Aorta (tissue), 5 donors: Measurements from ENCODE around the gene MAPKAPK5. TPM values are rescaled to one million over a fixed set of nuclear protein-coding genes. Genes with fewer than 3 reads are reported as not detected.
A peak's percentile ranks its signal among the peaks of the same experiment; 100 is the strongest.
"Not testable (repeated sequence)": the region's sequence is repeated elsewhere in the genome, so short reads cannot be mapped to it uniquely, and the experiment has no call there.

ENCODE experiments used
- ATAC-seq: fragments of 200-7000 bp; cut with Tn5 transposase; one replicate; pipeline ENCODE4 v1.9.1; 2022; ENCODE audit warnings: moderate library complexity; ENCODE audit not compliant: low FRiP score
- DNase-seq, 2 donors: peaks; one replicate each; pipeline ENCODE4 v3.0.0-alpha.2; 2020
- H3K27ac ChIP-seq, 2 donors: one replicate each; pipeline ENCODE4 v1.5.1; 2013; ENCODE audit warnings: low read length in 2 of 2, mild to moderate bottlenecking in 2 of 2, moderate library complexity in 2 of 2, control low read depth in 1 of 2, inconsistent platforms in 1 of 2, low read depth in 1 of 2
- H3K27me3 ChIP-seq, 2 donors: one replicate each; pipeline ENCODE4 v1.6.1; 2013; ENCODE audit warnings: control low read depth in 1 of 2, low read length in 1 of 2, mild to moderate bottlenecking in 1 of 2, moderate library complexity in 1 of 2; ENCODE audit not compliant: insufficient read depth in 2 of 2, control insufficient read depth in 1 of 2
- H3K36me3 ChIP-seq, 2 donors: one replicate each; pipeline ENCODE4 v1.6.1; 2013; ENCODE audit warnings: control low read depth in 1 of 2, low read length in 1 of 2, mild to moderate bottlenecking in 1 of 2; ENCODE audit not compliant: insufficient read depth in 2 of 2, control insufficient read depth in 1 of 2
- H3K4me1 ChIP-seq, 2 donors: one replicate each; pipeline ENCODE4 v1.6.1; 2013; ENCODE audit warnings: low read length in 2 of 2, control low read depth in 1 of 2, mild to moderate bottlenecking in 1 of 2, moderate library complexity in 1 of 2; ENCODE audit not compliant: insufficient read depth in 2 of 2, control insufficient read depth in 1 of 2
- H3K4me3 ChIP-seq, 2 donors: one replicate each; pipeline ENCODE4 v1.5.1; 2013; ENCODE audit warnings: low read length in 2 of 2, control low read depth in 1 of 2, mild to moderate bottlenecking in 1 of 2
- H3K9me3 ChIP-seq: one replicate; pipeline ENCODE4 v1.6.1; 2013; ENCODE audit warnings: mild to moderate bottlenecking, low read length; ENCODE audit not compliant: control insufficient read depth
- WGBS, 2 donors: extraction: QIAGEN DNeasy Blood & Tissue Kit; methylation state at CpG; one replicate each; pipeline ENCODE4 v1.1.7; 2013; 5-methylcytosine and 5-hydroxymethylcytosine counted together
- intact Hi-C, 2 donors: fragments of 100-400 bp; cut with DNase I; formaldehyde crosslinking; loops; one replicate each; pipeline versions ENCODE4 v1.14.2 to v1.15.0; 2022
- polyA plus RNA-seq, 2 donors: library from polyadenylated mRNA; stranded (reverse); fragments of 200-250 nt; gene quantifications; one replicate each; pipeline ENCODE4 v1.2.3, GENCODE V29; 2013
- total RNA-seq, 2 donors: library from RNA; stranded (reverse); fragmentation: NEBNext Ultra II Directional; extraction: Animal tissue kit (Norgen Biotek cat#: 25700); gene quantifications; one replicate each; pipeline ENCODE4 v1.2.1, GENCODE V29; 2021
- donor health status: healthy with polysubstance abuse.
- donor health status: Bipolar disorder and iron deficiency.
- donor health status: DM: no; HTN: no; CAD: no.
- donor health status: DM: no; HTN: no; CAD: no.
- donor health status: DM: yes; HTN: yes; CAD: no.

MAPKAPK5 gene
- total and polyA plus RNA-seq, 4 donors, result 21.3 to 44.4 (median 30.9) TPM

GRCh38 chr12:111925171-111925570 lies 83.1 kb downstream of the MAPKAPK5 start:
- 88 to 90% methylated on average over 3 of the region's 3 CpGs for WGBS, 2 donors
- Histone ChIP-seq H3K9me3 (no peaks in the 10 kb centered on the region), H3K4me3 (no peak overlapping the region), H3K36me3 (no peaks in the 10 kb centered on the region), H3K27me3 (no peaks in the 10 kb centered on the region), H3K4me1 (no peaks in the 10 kb centered on the region), H3K27ac (no peak overlapping the region)
- DNase-seq (no peak), ATAC-seq (no peak)
- intact Hi-C loops, result no loop called here

- Histone ChIP-seq H3K27ac (no peak overlapping the region), H3K9me3 (no peaks in the 10 kb centered on the region), H3K4me3 (no peak overlapping the region), H3K4me1 (no peaks in the 10 kb centered on the region), H3K36me3 (no peaks in the 10 kb centered on the region), H3K27me3 (no peaks in the 10 kb centered on the region)
- WGBS, 2 donors, result 93 to 99% methylated on average over 2 of the region's 2 CpGs
- intact Hi-C loops, result no loop called here
- DNase-seq (no peak), ATAC-seq (no peak)
Observed at GRCh38 chr12:111926631-111927030, 84.6 kb downstream of the MAPKAPK5 start.

GRCh38 chr12:111927346-111927745 lies 85.3 kb downstream of the MAPKAPK5 start:
- Histone ChIP-seq H3K4me3 (no peak overlapping the region), H3K27me3 (no peaks in the 10 kb centered on the region), H3K36me3 (no peaks in the 10 kb centered on the region), H3K9me3 (no peaks in the 10 kb centered on the region), H3K27ac (no peak overlapping the region), H3K4me1 (no peaks in the 10 kb centered on the region)
- ATAC-seq, result no peak
- intact Hi-C loops, result no loop called here
- 92 to 94% methylated on average over 5 of the region's 5 CpGs for WGBS, 2 donors
- no peak for DNase-seq

- no peak overlapping the region for H3K4me3 ChIP-seq
- 85 to 88% methylated on average over 5 of the region's 5 CpGs for WGBS, 2 donors
- H3K27me3 ChIP-seq, result no peaks in the 10 kb centered on the region
- H3K4me1 ChIP-seq, result no peaks in the 10 kb centered on the region
- no peaks in the 10 kb centered on the region for H3K9me3 ChIP-seq
- H3K27ac ChIP-seq, result no peak overlapping the region
- H3K36me3 ChIP-seq, result no peaks in the 10 kb centered on the region
- intact Hi-C loops, result no loop called here
- ATAC-seq, result no peak
- DNase-seq, result no peak
Observed at GRCh38 chr12:111932241-111932640, 90.2 kb downstream of the MAPKAPK5 start.

GRCh38 chr12:111936869-111937268 lies 94.8 kb downstream of the MAPKAPK5 start:
- H3K27me3 ChIP-seq, result no peaks in the 10 kb centered on the region

GRCh38 chr12:111937429-111937828 lies 95.4 kb downstream of the MAPKAPK5 start:
- DNase-seq, result no peak
- no peaks in the 10 kb centered on the region for H3K27me3 ChIP-seq
- H3K4me1 ChIP-seq, result no peaks in the 10 kb centered on the region
- 5 to 15% methylated on average over 1 of the region's 1 CpG for WGBS, 2 donors
- H3K27ac ChIP-seq, result peak overlapping the region in 1 of 2 donors; percentile 18
- intact Hi-C loops, result no loop called here
- no peak for ATAC-seq
- peak overlapping the region in 1 of 2 donors; percentile 33 for H3K4me3 ChIP-seq
- H3K36me3 ChIP-seq, result no peaks in the 10 kb centered on the region
- H3K9me3 ChIP-seq, result no peaks in the 10 kb centered on the region

More at GRCh38 chr12:111936869-111937268, 94.8 kb downstream of the MAPKAPK5 start:
- Histone ChIP-seq H3K27ac (peak overlapping the region in 1 of 2 donors; percentile 18), H3K4me3 (peak overlapping the region in 1 of 2 donors; percentile 33), H3K9me3 (no peaks in the 10 kb centered on the region), H3K36me3 (no peaks in the 10 kb centered on the region), H3K4me1 (no peaks in the 10 kb centered on the region)
- ATAC-seq (no peak), DNase-seq (no peak)
- intact Hi-C loops, result no loop called here

- Histone ChIP-seq H3K27me3 (no peaks in the 10 kb centered on the region), H3K4me1 (no peaks in the 10 kb centered on the region), H3K36me3 (no peaks in the 10 kb centered on the region), H3K27ac (no peak overlapping the region), H3K4me3 (no peak overlapping the region), H3K9me3 (no peaks in the 10 kb centered on the region)
- no peak for ATAC-seq
- intact Hi-C loops, result loop anchor here in 1 of 2 donors (10.0 kb wide), 2 partner anchors 232 to 442 kb away; partner anchors contain the start of gene HECTD4
- DNase-seq, result no peak
- WGBS, 2 donors, result 76 to 78% methylated on average over 5 of the region's 5 CpGs
Observed at GRCh38 chr12:111942557-111942956, 100.5 kb downstream of the MAPKAPK5 start.

- H3K27ac ChIP-seq, result no peak overlapping the region
- no peaks in the 10 kb centered on the region for H3K36me3 ChIP-seq
- no peak overlapping the region for H3K4me3 ChIP-seq
- WGBS, 2 donors, result 95 to 100% methylated on average over 1 of the region's 1 CpG
- H3K9me3 ChIP-seq, result no peaks in the 10 kb centered on the region
- intact Hi-C loops, result loop anchor here (2.0 to 10.0 kb wide), 3 partner anchors 69 to 441 kb away; partner anchors contain the start of genes ERP29 (in 2 of the 2), TMEM116 (in 2 of the 2) and HECTD4 (in 1 of the 2)
- ATAC-seq (no peak), DNase-seq (no peak)
- no peaks in the 10 kb centered on the region for H3K4me1 ChIP-seq
- no peaks in the 10 kb centered on the region for H3K27me3 ChIP-seq
Observed at GRCh38 chr12:111943929-111944328, 101.9 kb downstream of the MAPKAPK5 start.

GRCh38 chr12:111950961-111951676 lies 109.1 kb downstream of the MAPKAPK5 start:
- H3K36me3 ChIP-seq, DNase-seq, ATAC-seq, H3K4me1 ChIP-seq, H3K9me3 ChIP-seq, H3K4me3 ChIP-seq, H3K27me3 ChIP-seq, H3K27ac ChIP-seq, intact Hi-C loops: not testable (repeated sequence)
- WGBS, 2 donors, result 88 to 89% methylated on average over 3 of the region's 3 CpGs
